Measurements from ENCODE around the gene SLC24A3. TPM values are rescaled to one million over a fixed set of nuclear protein-coding genes. Genes with fewer than 3 reads are reported as not detected.

The SLC24A3 gene
- total and polyA plus RNA-seq, 2 experiments from 2014 or later: 0.81 to 2.5 TPM

GRCh38 chr20:19746396-19746795, 534.0 kb downstream of the SLC24A3 start:
- ATAC-seq: no peak
- no peak overlapping the region for H3K27ac Mint-ChIP-seq
- peaks cover 3% of the 10 kb centered on the region; the same call in 2 of the 3 replicates for H3K36me3 Mint-ChIP-seq (ENCODE audit: low read depth)
- Histone ChIP-seq H2AFZ (no peak overlapping the region), H3K27me3 (ENCODE audit: insufficient read depth) (peaks cover 7% of the 10 kb centered on the region; the same call in 1 of the 2 replicates), H3K9me2 (ENCODE audit: insufficient read depth) (peaks cover 9% of the 10 kb centered on the region; the same call in 1 of the 2 replicates), H3K4me2 (no peak overlapping the region), H3K79me2 (replicated peaks; ENCODE audit: insufficient read depth) (no peaks in the 10 kb centered on the region), H3K36me3 (ENCODE audit: insufficient read depth) (no peaks in the 10 kb centered on the region), H4K20me1 (replicated peaks; ENCODE audit: insufficient read depth) (no peaks in the 10 kb centered on the region), H3F3A (replicated peaks; ENCODE audit: low read depth) (no peaks in the 10 kb centered on the region), H3K27ac (ENCODE audit: low read depth) (no peak overlapping the region), H3K4me1 (ENCODE audit: insufficient read depth) (no peaks in the 10 kb centered on the region; the same call in 1 of the 2 replicates), H3K4me3 (no peak overlapping the region)
- peaks cover 4% of the 10 kb centered on the region for H3K27me3 Mint-ChIP-seq (ENCODE audit: insufficient read depth, low read depth, poor library complexity)
- peaks cover 7% of the 10 kb centered on the region for H3K9me3 Mint-ChIP-seq
- H3K4me1 Mint-ChIP-seq: peaks cover 24% of the 10 kb centered on the region
- H3K4me3 Mint-ChIP-seq: no peak overlapping the region
- DNase-seq (ENCODE audit: low spot score): no peak
- no peak for TF ChIP-seq JUNB (IDR thresholded peaks at IDR 0.05; ENCODE audit: unreplicated experiment)
- TF ChIP-seq ZNF331 (CRISPR knock-in tag; IDR thresholded peaks at IDR 0.05; ENCODE audit: low read depth): no peak
- TF ChIP-seq EZH2phosphoT487 (IDR thresholded peaks at IDR 0.05; ENCODE audit: unreplicated experiment): no peak

- Histone ChIP-seq H3F3A (replicated peaks; ENCODE audit: low read depth) (no peaks in the 10 kb centered on the region), H3K9me2 (ENCODE audit: insufficient read depth) (peaks cover 9% of the 10 kb centered on the region; the same call in 1 of the 2 replicates), H3K4me2 (no peak overlapping the region), H4K20me1 (replicated peaks; ENCODE audit: insufficient read depth) (no peaks in the 10 kb centered on the region), H2AFZ (no peak overlapping the region), H3K36me3 (ENCODE audit: insufficient read depth) (no peaks in the 10 kb centered on the region), H3K79me2 (replicated peaks; ENCODE audit: insufficient read depth) (no peaks in the 10 kb centered on the region), H3K27me3 (ENCODE audit: insufficient read depth) (peaks cover 7% of the 10 kb centered on the region; the same call in 1 of the 2 replicates), H3K4me1 (ENCODE audit: insufficient read depth) (no peaks in the 10 kb centered on the region; the same call in 1 of the 2 replicates), H3K27ac (ENCODE audit: low read depth) (no peak overlapping the region), H3K4me3 (no peak overlapping the region)
- peaks cover 3% of the 10 kb centered on the region; the same call in 2 of the 3 replicates for H3K36me3 Mint-ChIP-seq (ENCODE audit: low read depth)
- H3K4me1 Mint-ChIP-seq: peaks cover 20% of the 10 kb centered on the region
- no peak for ATAC-seq
- TF ChIP-seq STAT1 (IDR thresholded peaks at IDR 0.05; ENCODE audit: unreplicated experiment) (no peak), EZH2 (IDR thresholded peaks at IDR 0.05; ENCODE audit: low read depth, unreplicated experiment) (no peak), POLR2AphosphoS5 (IDR thresholded peaks at IDR 0.05; ENCODE audit: low read depth) (no peak)
- H3K27me3 Mint-ChIP-seq (ENCODE audit: insufficient read depth, low read depth, poor library complexity): peaks cover 4% of the 10 kb centered on the region
- H3K4me3 Mint-ChIP-seq: no peak overlapping the region
- no peak overlapping the region for H3K27ac Mint-ChIP-seq
- DNase-seq (ENCODE audit: low spot score): no peak
- H3K9me3 Mint-ChIP-seq: peaks cover 7% of the 10 kb centered on the region
These were observed 535.5 kb downstream of the SLC24A3 start for GRCh38 chr20:19747903-19748302.

GRCh38 chr20:19748681-19749080, 536.2 kb downstream of the SLC24A3 start:
- Histone ChIP-seq H3K27ac (ENCODE audit: low read depth) (no peak overlapping the region), H3F3A (replicated peaks; ENCODE audit: low read depth) (no peaks in the 10 kb centered on the region), H3K4me3 (no peak overlapping the region), H2AFZ (no peak overlapping the region), H3K4me2 (no peak overlapping the region), H3K4me1 (ENCODE audit: insufficient read depth) (no peaks in the 10 kb centered on the region; the same call in 1 of the 2 replicates), H4K20me1 (replicated peaks; ENCODE audit: insufficient read depth) (no peaks in the 10 kb centered on the region), H3K27me3 (ENCODE audit: insufficient read depth) (peaks cover 7% of the 10 kb centered on the region; the same call in 1 of the 2 replicates), H3K36me3 (ENCODE audit: insufficient read depth) (no peaks in the 10 kb centered on the region), H3K9me2 (ENCODE audit: insufficient read depth) (peaks cover 9% of the 10 kb centered on the region; the same call in 1 of the 2 replicates), H3K79me2 (replicated peaks; ENCODE audit: insufficient read depth) (no peaks in the 10 kb centered on the region)
- H3K4me1 Mint-ChIP-seq: peaks cover 12% of the 10 kb centered on the region
- H3K36me3 Mint-ChIP-seq (ENCODE audit: low read depth): peaks cover 3% of the 10 kb centered on the region; the same call in 2 of the 3 replicates
- no peak overlapping the region for H3K4me3 Mint-ChIP-seq
- H3K27ac Mint-ChIP-seq: no peak overlapping the region
- H3K9me3 Mint-ChIP-seq: peaks cover 7% of the 10 kb centered on the region
- ATAC-seq (no peak), DNase-seq (ENCODE audit: low spot score) (no peak)
- peaks cover 6% of the 10 kb centered on the region for H3K27me3 Mint-ChIP-seq (ENCODE audit: insufficient read depth, low read depth, poor library complexity)
- no peak for TF ChIP-seq ZNF114 (CRISPR knock-in tag; IDR thresholded peaks at IDR 0.05)
- TF ChIP-seq CREB1 (CRISPR knock-in tag; IDR thresholded peaks at IDR 0.05; ENCODE audit: low read depth): no peak
- no peak for TF ChIP-seq STAT1 (IDR thresholded peaks at IDR 0.05; ENCODE audit: unreplicated experiment)
- no peak for TF ChIP-seq EZH2 (IDR thresholded peaks at IDR 0.05; ENCODE audit: low read depth, unreplicated experiment)
- no peak for TF ChIP-seq CTCF (conservative IDR thresholded peaks at IDR 0.05; ENCODE audit: low read depth in 2 of 2)
- no peak for TF ChIP-seq POLR2AphosphoS5 (IDR thresholded peaks at IDR 0.05; ENCODE audit: low read depth)
- TF ChIP-seq REST (IDR thresholded peaks at IDR 0.05; ENCODE audit: unreplicated experiment): no peak
- no peak for TF ChIP-seq EZH2phosphoT487 (IDR thresholded peaks at IDR 0.05; ENCODE audit: unreplicated experiment)
- TF ChIP-seq JUNB (IDR thresholded peaks at IDR 0.05; ENCODE audit: unreplicated experiment): no peak
